Fibroblast of skin of right biceps (primary cell): ENCODE measurements around the gene ERC2.

Source experiments
- DNase-seq: peaks from one replicate; pipeline ENCODE4 v3.0.0-alpha.2; 2013

Gene ERC2

GRCh38 chr3:55532806-55533205 lies 935.5 kb downstream of the ERC2 start:
- DNase-seq = no peak

- DNase-seq = no peak
Measured at GRCh38 chr3:55531321-55531720, 936.9 kb downstream of the ERC2 start.

GRCh38 chr3:55527361-55527760 lies 940.9 kb downstream of the ERC2 start:
- no peak for DNase-seq

GRCh38 chr3:55526332-55527030 lies 941.8 kb downstream of the ERC2 start:
- DNase-seq = no peak

- no peak for DNase-seq
Measured at GRCh38 chr3:55525436-55525835, 942.8 kb downstream of the ERC2 start.

GRCh38 chr3:55524565-55525244 lies 943.6 kb downstream of the ERC2 start:
- DNase-seq = peak; percentile 87

- no peak for DNase-seq
Measured at GRCh38 chr3:55523471-55523870, 944.8 kb downstream of the ERC2 start.

GRCh38 chr3:55521738-55522421 lies 946.4 kb downstream of the ERC2 start:
- DNase-seq = peak; percentile 85

- DNase-seq = no peak
Measured at GRCh38 chr3:55521064-55521737, 947.1 kb downstream of the ERC2 start.

- peak; percentile 66 for DNase-seq
Measured at GRCh38 chr3:55519019-55519418, 949.2 kb downstream of the ERC2 start.

- peak; percentile 74 for DNase-seq
Measured at GRCh38 chr3:55518451-55518850, 949.8 kb downstream of the ERC2 start.

- no peak for DNase-seq
Measured at GRCh38 chr3:55516392-55517030, 951.8 kb downstream of the ERC2 start.

GRCh38 chr3:55515550-55516246 lies 952.6 kb downstream of the ERC2 start:
- no peak for DNase-seq

- no peak for DNase-seq
Measured at GRCh38 chr3:55514962-55515361, 953.3 kb downstream of the ERC2 start.

GRCh38 chr3:55512571-55513343 lies 955.5 kb downstream of the ERC2 start:
- no peak for DNase-seq

GRCh38 chr3:55511895-55512570 lies 956.2 kb downstream of the ERC2 start:
- DNase-seq = peak; percentile 75

GRCh38 chr3:55508335-55508734 lies 959.9 kb downstream of the ERC2 start:
- no peak for DNase-seq

- no peak for DNase-seq
Measured at GRCh38 chr3:55507808-55508207, 960.5 kb downstream of the ERC2 start.

GRCh38 chr3:55505776-55506175 lies 962.5 kb downstream of the ERC2 start:
- DNase-seq = no peak

GRCh38 chr3:55505102-55505501 lies 963.2 kb downstream of the ERC2 start:
- peak; percentile 41 for DNase-seq

- peak; percentile 60 for DNase-seq
Measured at GRCh38 chr3:55501905-55502304, 966.4 kb downstream of the ERC2 start.
